ENCODE measurements around the gene TXNRD2. TPM values are rescaled to one million over a fixed set of nuclear protein-coding genes. Genes with fewer than 3 reads are reported as not detected.

The TXNRD2 gene
- total and polyA plus RNA-seq, 2 of the 4 experiments (the other 2 are of a cell fraction) = 15.6 to 25.7 TPM

- H3K4me1 ChIP-seq (ENCODE audit: control insufficient read depth, insufficient read depth, low read length) = peaks cover 9% of the 10 kb centered on the region
- no peak overlapping the region for H3K23ac ChIP-seq (ENCODE audit: low read depth, low read length)
- ChIA-PET CTCF (interaction anchor here (2.9 kb wide), 1 partner anchor 175 kb away, joined by 21 read pairs; no protein-coding TSS in a partner anchor), POLR2A (ENCODE audit: unreplicated experiment) (no interaction called here)
- no peaks in the 10 kb centered on the region for H3K9me3 ChIP-seq (ENCODE audit: control insufficient read depth, insufficient read depth, low read length)
- in situ Hi-C loops (cut with MboI; ENCODE audit: low sequenced_read_pairs) = no loop called here
- no peak overlapping the region for H3K18ac ChIP-seq (ENCODE audit: low read depth, low read length)
- no peak overlapping the region; the same call in 1 of the 2 replicates for H3K4ac ChIP-seq (ENCODE audit: low read depth, low read length)
- peak overlapping the region; percentile 35; the same call in 1 of the 2 replicates for H3K4me2 ChIP-seq (ENCODE audit: low read depth, low read length)
- no peak overlapping the region for H2AFZ ChIP-seq (replicated peaks; ENCODE audit: low read length, poor library complexity)
- TF ChIP-seq CHD1 (IDR thresholded peaks at IDR 0.05; ENCODE audit: low read depth, low read length) (no peak), RFX5 (IDR thresholded peaks at IDR 0.05; ENCODE audit: low read depth, low read length) (no peak), RCOR1 (IDR thresholded peaks at IDR 0.05; ENCODE audit: insufficient replicate concordance, low read length) (no peak), POLR2A (IDR thresholded peaks at IDR 0.05; ENCODE audit: low read depth, low read length) (no peak), CTCF (conservative IDR thresholded peaks at IDR 0.05; ENCODE audit: low read depth, low read length) (no peak), RAD21 (IDR thresholded peaks at IDR 0.05; ENCODE audit: low read length) (no peak), MAZ (IDR thresholded peaks at IDR 0.05; ENCODE audit: borderline replicate concordance, low read depth, low read length) (no peak), ELK1 (IDR thresholded peaks at IDR 0.05; ENCODE audit: borderline replicate concordance, low read depth, low read length) (no peak), USF2 (IDR thresholded peaks at IDR 0.05; ENCODE audit: low read depth, low read length) (no peak), FOS (IDR thresholded peaks at IDR 0.05; ENCODE audit: low read depth, low read length) (no peak), MXI1 (IDR thresholded peaks at IDR 0.05; ENCODE audit: borderline replicate concordance, low read depth, low read length) (no peak), NFE2L2 (IDR thresholded peaks at IDR 0.05; ENCODE audit: low read depth, low read length) (no peak), MAFK (IDR thresholded peaks at IDR 0.05; ENCODE audit: low read depth, low read length) (no peak), BHLHE40 (IDR thresholded peaks at IDR 0.05; ENCODE audit: low read depth, low read length) (no peak), CEBPB (IDR thresholded peaks at IDR 0.05; ENCODE audit: low read depth, low read length) (no peak), SMC3 (IDR thresholded peaks at IDR 0.05; ENCODE audit: low read depth, low read length) (no peak)
- H2BK5ac ChIP-seq (ENCODE audit: low read depth, low read length, poor library complexity, severe bottlenecking) = no peak overlapping the region
- H2AK5ac ChIP-seq (ENCODE audit: low read depth, low read length) = no peak overlapping the region
- H4K91ac ChIP-seq (ENCODE audit: insufficient read depth, low read depth, low read length) = no peak overlapping the region
- H3K9ac ChIP-seq (ENCODE audit: low read depth, low read length) = no peak overlapping the region
- H3K36me3 ChIP-seq (ENCODE audit: control insufficient read depth, insufficient read depth, low read length) = peaks cover 3% of the 10 kb centered on the region
- H2BK15ac ChIP-seq (ENCODE audit: low read depth, low read length) = no peak overlapping the region
- no peak overlapping the region for H2BK20ac ChIP-seq (ENCODE audit: low read depth, low read length)
- ATAC-seq (ENCODE audit: low read depth) (peak; percentile 47; the same call in 1 of the 2 replicates), DNase-seq (no peak)
- H3K14ac ChIP-seq (replicated peaks; ENCODE audit: low read depth, low read length) = no peak overlapping the region
- BruUV-seq (replicated peaks) = no TSS peak
- no peak overlapping the region for H4K5ac ChIP-seq (ENCODE audit: low read depth, low read length)
- H3K9me1 ChIP-seq (ENCODE audit: insufficient read depth, low read length) = peaks cover 6% of the 10 kb centered on the region; the same call in 1 of the 2 replicates
- no peak overlapping the region for H4K8ac ChIP-seq (ENCODE audit: low read depth in 2 of 2, low read length in 2 of 2)
- no peak overlapping the region for H3K27ac ChIP-seq (ENCODE audit: insufficient read depth, low read length)
- H4K20me1 ChIP-seq (ENCODE audit: insufficient read depth, low read length) = no peaks in the 10 kb centered on the region
- 58% methylated on average over 5 of the region's 7 CpGs; no CpG with 5 or more reads in 1 of the 2 experiments for WGBS, 2 experiments (ENCODE audit: extremely low coverage in 2 of 2, insufficient read length in 1 of 2)
- dilution Hi-C loops (cut with HindIII; ENCODE audit: low sequenced_read_pairs, unreplicated experiment) = no loop called here
- H3K27me3 ChIP-seq (ENCODE audit: control insufficient read depth, insufficient read depth, low read length) = no peaks in the 10 kb centered on the region
- peaks cover 0 to 7% of the 10 kb centered on the region in 2 experiments; a peak in 2 of 4 replicates for H3K79me1 ChIP-seq (ENCODE audit: low read depth in 1 of 2, low read length in 2 of 2)
- H3K4me3 ChIP-seq (ENCODE audit: insufficient read depth, low read depth, low read length) = no peak overlapping the region
- intact Hi-C loops (cut with micrococcal nuclease) = no loop called here
- no peak overlapping the region for H2BK120ac ChIP-seq (ENCODE audit: low read depth, low read length)
- H2AK9ac ChIP-seq (replicated peaks; ENCODE audit: low read depth, low read length, poor library complexity) = no peak overlapping the region
- no peak overlapping the region for H3K56ac ChIP-seq (ENCODE audit: extremely low read depth, insufficient read depth, low read length)
These were observed 36.7 kb downstream of the TXNRD2 start for GRCh38 chr22:19904935-19905334.

All from IMR-90 (cell line).